Measurements from ENCODE around the gene WNT6. TPM values are rescaled to one million over a fixed set of nuclear protein-coding genes. Genes with fewer than 3 reads are reported as not detected.
A peak's percentile ranks its signal among the peaks of the same experiment; 100 is the strongest.

WNT6 gene
- total and polyA plus RNA-seq, 8 donors: 0.07 TPM; not detected in 7

GRCh38 chr2:218873359-218874194 lies 14.0 kb downstream of the WNT6 start:
- DNase-seq (no peak), ATAC-seq (no peak)
- Histone ChIP-seq H3K27ac (no peak overlapping the region), H3K27me3 (peaks cover 62 to 100% of the 10 kb centered on the region in 2 donors), H3K4me3 (no peak overlapping the region), H3K9me3 (no peaks in the 10 kb centered on the region), H3K36me3 (no peaks in the 10 kb centered on the region), H3K4me1 (peaks cover 0 to 29% of the 10 kb centered on the region in 2 donors)
- intact Hi-C loops (cut with DNase I): no loop called here
- no peak for TF ChIP-seq CTCF (IDR thresholded peaks at IDR 0.05)

- DNase-seq (no peak), ATAC-seq (no peak)
- TF ChIP-seq CTCF (IDR thresholded peaks at IDR 0.05): no peak
- Histone ChIP-seq H3K4me1 (peaks cover 9 to 36% of the 10 kb centered on the region in 2 donors), H3K27ac (no peak overlapping the region), H3K36me3 (no peaks in the 10 kb centered on the region), H3K4me3 (no peak overlapping the region), H3K27me3 (peaks cover 71 to 100% of the 10 kb centered on the region in 2 donors), H3K9me3 (no peaks in the 10 kb centered on the region)
- intact Hi-C loops (cut with DNase I): no loop called here
Measured at GRCh38 chr2:218875692-218876246, 16.2 kb downstream of the WNT6 start.

GRCh38 chr2:218876562-218877219 lies 17.1 kb downstream of the WNT6 start:
- Histone ChIP-seq H3K27me3 (peaks cover 71 to 100% of the 10 kb centered on the region in 2 donors), H3K9me3 (no peaks in the 10 kb centered on the region), H3K4me3 (no peak overlapping the region), H3K27ac (no peak overlapping the region), H3K4me1 (peaks cover 9 to 29% of the 10 kb centered on the region in 2 donors), H3K36me3 (no peaks in the 10 kb centered on the region)
- peak; percentile 92 to 94 for TF ChIP-seq CTCF (IDR thresholded peaks at IDR 0.05)
- ATAC-seq (peak; percentile 74), DNase-seq (peak in 2 of 4 donors; percentile 65 to 79)
- intact Hi-C loops (cut with DNase I): no loop called here

GRCh38 chr2:218877331-218877730 lies 17.7 kb downstream of the WNT6 start:
- no peak for TF ChIP-seq CTCF (IDR thresholded peaks at IDR 0.05)
- peaks cover 66 to 100% of the 10 kb centered on the region in 2 donors for H3K27me3 ChIP-seq
- H3K9me3 ChIP-seq: no peaks in the 10 kb centered on the region
- ATAC-seq (no peak), DNase-seq (no peak)
- H3K36me3 ChIP-seq: no peaks in the 10 kb centered on the region
- H3K4me1 ChIP-seq: peaks cover 9 to 26% of the 10 kb centered on the region in 2 donors
- no peak overlapping the region for H3K4me3 ChIP-seq
- H3K27ac ChIP-seq: no peak overlapping the region
- intact Hi-C loops (cut with DNase I): no loop called here

- no peaks in the 10 kb centered on the region for H3K36me3 ChIP-seq
- DNase-seq (no peak), ATAC-seq (no peak)
- H3K4me3 ChIP-seq: no peak overlapping the region
- no peak overlapping the region for H3K27ac ChIP-seq
- TF ChIP-seq CTCF (IDR thresholded peaks at IDR 0.05): no peak
- H3K27me3 ChIP-seq: peaks cover 63 to 100% of the 10 kb centered on the region in 2 donors
- intact Hi-C loops (cut with DNase I): no loop called here
- no peaks in the 10 kb centered on the region for H3K9me3 ChIP-seq
- H3K4me1 ChIP-seq: peaks cover 9 to 26% of the 10 kb centered on the region in 2 donors
Measured at GRCh38 chr2:218877891-218878290, 18.3 kb downstream of the WNT6 start.
